C4-2B (cell line): ENCODE data around the gene FAM228B.

ENCODE experiments used
- H3K27ac ChIP-seq: fragments of 450-650 bp; 2 replicates; pipeline ENCODE4 v1.5.1; 2017
- CTCF ChIP-seq: fragments of 450-650 bp; conservative IDR thresholded peaks from 2 replicates; pipeline ENCODE4 v1.5.1; 2017; ENCODE audit warnings: mild to moderate bottlenecking
- ZFX ChIP-seq: fragments of 450-650 bp; IDR thresholded peaks from 2 replicates; pipeline ENCODE4 v1.6.1; 2017

FAM228B gene

GRCh38 chr2:24163601-24164000, 40.3 kb downstream of the FAM228B start:
- no peak overlapping the region for H3K27ac ChIP-seq
- TF ChIP-seq CTCF (no peak), ZFX (no peak)

- no peak overlapping the region for H3K27ac ChIP-seq
- no peak for TF ChIP-seq ZFX
- TF ChIP-seq CTCF, result peak; percentile 64
These were observed 41.2 kb downstream of the FAM228B start for GRCh38 chr2:24164416-24164973.

GRCh38 chr2:24169023-24169422, 45.8 kb downstream of the FAM228B start:
- TF ChIP-seq CTCF, result no peak
- no peak for TF ChIP-seq ZFX
- no peak overlapping the region for H3K27ac ChIP-seq

GRCh38 chr2:24174851-24175277, 51.6 kb downstream of the FAM228B start, which contains the start of gene FAM228A:
Gene FAM228A, plus strand, starts transcription at chr2:24175053. Its CDS starts 428 bp downstream, at chr2:24175481.
- no peak within 1 kb of the TSS for H3K27ac ChIP-seq
- TF ChIP-seq ZFX (no peak), CTCF (no peak)

GRCh38 chr2:24175631-24176187, 52.4 kb downstream of the FAM228B start:
- no peak overlapping the region for H3K27ac ChIP-seq
- no peak for TF ChIP-seq CTCF
- no peak for TF ChIP-seq ZFX

- no peak overlapping the region for H3K27ac ChIP-seq
- TF ChIP-seq CTCF, result no peak
- TF ChIP-seq ZFX, result no peak
These were observed 53.1 kb downstream of the FAM228B start for GRCh38 chr2:24176326-24176725.

- H3K27ac ChIP-seq, result no peak overlapping the region
- TF ChIP-seq ZFX, result no peak
- TF ChIP-seq CTCF, result no peak
These were observed 56.4 kb downstream of the FAM228B start for GRCh38 chr2:24179683-24180082.
